Caco-2 (cell line): ENCODE results near the gene DAB2IP. TPM values are rescaled to one million over a fixed set of nuclear protein-coding genes. Genes with fewer than 3 reads are reported as not detected.

Experiments used
- BruUV-seq: library from RNA; stranded (reverse); fragments of 400-500 nt; replicated peaks from 2 replicates; lab custom pipeline; 2021; lab: Mats Ljungman, UMichigan
- CTCF ChIA-PET: fragments of 300-600 bp; sonication (Branson Sonifier 250); formaldehyde crosslinking; loops from one replicate; lab custom pipeline; 2022; ENCODE audit warnings: antibody characterized with exemption; lab: Charles Lee
- POLR2A ChIA-PET: fragments of 300-600 bp; sonication (Branson Sonifier 250); formaldehyde crosslinking; loops from one replicate; lab custom pipeline; 2022; ENCODE audit warnings: antibody characterized with exemption; lab: Charles Lee
- DNase-seq, 2 experiments: peaks; one replicate each; pipeline versions ENCODE4 v3.0.0 to v3.0.0-alpha.2; 2020 to 2022
- H3K27me3 ChIP-seq: replicated peaks from 2 replicates; pipeline ENCODE4 v1.6.0; 2011; ENCODE audit warnings: low read length; ENCODE audit not compliant: control insufficient read depth, insufficient read depth
- H3K36me3 ChIP-seq: 2 replicates; pipeline ENCODE4 v1.5.1; 2011; ENCODE audit warnings: low read length; ENCODE audit not compliant: control insufficient read depth, insufficient read depth
- H3K4me1 ChIP-seq: fragments of 250-450 bp; sonication (Bioruptor Pico); 2 replicates; pipeline ENCODE4 v1.5.1; 2020; ENCODE audit warnings: mild to moderate bottlenecking
- H3K4me3 ChIP-seq: 2 replicates; pipeline ENCODE4 v1.5.1; 2011; ENCODE audit warnings: low read depth, mild to moderate bottlenecking, control low read depth, low read length
- H3K9me3 ChIP-seq: fragments of 250-450 bp; sonication (Bioruptor Pico); 2 replicates; pipeline ENCODE4 v1.5.1; 2020; ENCODE audit warnings: mild to moderate bottlenecking, moderate library complexity
- H3K27ac Mint-ChIP-seq: one replicate; pipeline ENCODE4 v1.8.0; 2022; ENCODE audit warnings: mixed read lengths; ENCODE audit not compliant: unreplicated experiment
- H3K27me3 Mint-ChIP-seq: one replicate; pipeline ENCODE4 v1.8.0; 2022; ENCODE audit warnings: mixed read lengths; ENCODE audit not compliant: insufficient read depth, unreplicated experiment
- H3K36me3 Mint-ChIP-seq: one replicate; pipeline ENCODE4 v1.8.0; 2022; ENCODE audit warnings: mild to moderate bottlenecking, mixed read lengths; ENCODE audit not compliant: insufficient read depth, unreplicated experiment
- H3K4me1 Mint-ChIP-seq: one replicate; pipeline ENCODE4 v1.8.0; 2022; ENCODE audit warnings: low read depth, mixed read lengths; ENCODE audit not compliant: unreplicated experiment
- H3K4me3 Mint-ChIP-seq: one replicate; pipeline ENCODE4 v1.8.0; 2022; ENCODE audit warnings: mild to moderate bottlenecking, moderate library complexity, mixed read lengths; ENCODE audit not compliant: unreplicated experiment
- H3K9me3 Mint-ChIP-seq: one replicate; pipeline ENCODE4 v1.8.0; 2022; ENCODE audit warnings: mixed read lengths; ENCODE audit not compliant: unreplicated experiment
- CTCF ChIP-seq, 2 experiments: fragments of 200-600 bp in 1 of 2; IDR thresholded peaks; 1 replicate in 1 of 2; 2 replicates in 1 of 2; pipeline versions ENCODE4 v1.5.1 to v1.8.0; 2011 to 2022; ENCODE audit warnings: antibody characterized with exemption in 1 of 2, control low read depth in 1 of 2, inconsistent platforms in 1 of 2, low read depth in 1 of 2, low read length in 1 of 2, mild to moderate bottlenecking in 1 of 2, moderate library complexity in 1 of 2; ENCODE audit not compliant: insufficient read depth in 1 of 2, severe bottlenecking in 1 of 2, unreplicated experiment in 1 of 2
- intact Hi-C: fragments of 100-400 bp; cut with micrococcal nuclease; formaldehyde crosslinking; loops from one replicate; pipeline ENCODE4 v1.10.0; 2022; ENCODE audit not compliant: unreplicated experiment
- total RNA-seq: library from RNA; stranded (reverse); gene quantifications from 2 replicates; pipeline ENCODE4 v1.2.3, GENCODE V29; 2022

DAB2IP gene
- total RNA-seq, 1 experiment from 2014 or later: 26.0 TPM

DNA sequence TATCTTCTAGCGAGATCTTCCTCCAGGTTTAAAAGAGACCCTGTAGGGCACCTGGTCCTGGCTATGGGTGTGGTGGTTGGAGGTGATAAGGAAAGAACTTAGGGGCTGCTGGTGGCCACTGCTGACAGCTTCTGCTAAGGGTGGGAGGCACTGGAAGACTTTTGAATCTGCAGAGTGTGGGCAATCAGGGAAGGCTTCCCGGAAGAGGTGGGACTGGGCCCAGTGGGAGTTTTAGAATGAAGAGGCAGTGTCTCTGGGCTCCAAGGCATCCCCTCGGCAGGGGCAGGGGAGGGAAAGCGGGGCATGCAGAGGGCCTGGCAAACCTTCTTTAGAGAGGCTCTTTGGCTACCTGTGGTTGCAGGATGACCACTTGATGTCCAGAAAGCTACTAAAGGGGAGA lies 23.0 kb upstream of the DAB2IP start:
- POLR2A ChIA-PET: no interaction called here
- CTCF ChIA-PET: no interaction called here
- H3K4me3 ChIP-seq: no peak overlapping the region
- no peaks in the 10 kb centered on the region for H3K36me3 ChIP-seq
- BruUV-seq: no TSS peak
- H3K4me1 ChIP-seq: no peaks in the 10 kb centered on the region
- no peaks in the 10 kb centered on the region for H3K9me3 ChIP-seq
- Mint-ChIP-seq H3K36me3 (no peaks in the 10 kb centered on the region), H3K27ac (no peak overlapping the region), H3K27me3 (no peaks in the 10 kb centered on the region), H3K4me3 (no peak overlapping the region), H3K9me3 (no peaks in the 10 kb centered on the region), H3K4me1 (no peaks in the 10 kb centered on the region)
- TF ChIP-seq CTCF (IDR thresholded peaks at IDR 0.05; ENCODE audit: insufficient read depth in 1 of 2, low read depth in 1 of 2, low read length in 1 of 2, severe bottlenecking in 1 of 2, unreplicated experiment in 1 of 2): no peak
- intact Hi-C loops: no loop called here
- H3K27me3 ChIP-seq: no peaks in the 10 kb centered on the region
- no peak for DNase-seq

GRCh38 chr9:121631115-121631514 lies 20.3 kb upstream of the DAB2IP start:
- Histone ChIP-seq H3K36me3 (no peaks in the 10 kb centered on the region; the same call in 1 of the 2 replicates), H3K4me1 (peaks cover 12% of the 10 kb centered on the region), H3K27me3 (no peaks in the 10 kb centered on the region), H3K4me3 (no peak overlapping the region), H3K9me3 (no peaks in the 10 kb centered on the region)
- intact Hi-C loops: no loop called here
- BruUV-seq: no TSS peak
- Mint-ChIP-seq H3K27me3 (no peaks in the 10 kb centered on the region), H3K9me3 (no peaks in the 10 kb centered on the region), H3K36me3 (no peaks in the 10 kb centered on the region), H3K27ac (no peak overlapping the region), H3K4me1 (peaks cover 5% of the 10 kb centered on the region), H3K4me3 (no peak overlapping the region)
- no peak for DNase-seq
- TF ChIP-seq CTCF (IDR thresholded peaks at IDR 0.05; ENCODE audit: insufficient read depth in 1 of 2, low read depth in 1 of 2, low read length in 1 of 2, severe bottlenecking in 1 of 2, unreplicated experiment in 1 of 2): no peak
- ChIA-PET CTCF (interaction anchor here (0.6 kb wide), 1 partner anchor 491 kb away, joined by 3 read pairs; no protein-coding TSS in a partner anchor), POLR2A (no interaction called here)

- Histone ChIP-seq H3K9me3 (no peaks in the 10 kb centered on the region), H3K4me1 (peaks cover 12% of the 10 kb centered on the region), H3K27me3 (no peaks in the 10 kb centered on the region), H3K36me3 (no peaks in the 10 kb centered on the region; the same call in 1 of the 2 replicates), H3K4me3 (no peak overlapping the region)
- Mint-ChIP-seq H3K27me3 (no peaks in the 10 kb centered on the region), H3K36me3 (no peaks in the 10 kb centered on the region), H3K4me1 (peaks cover 5% of the 10 kb centered on the region), H3K9me3 (no peaks in the 10 kb centered on the region), H3K27ac (no peak overlapping the region), H3K4me3 (no peak overlapping the region)
- TF ChIP-seq CTCF (IDR thresholded peaks at IDR 0.05; ENCODE audit: insufficient read depth in 1 of 2, low read depth in 1 of 2, low read length in 1 of 2, severe bottlenecking in 1 of 2, unreplicated experiment in 1 of 2): no peak
- intact Hi-C loops: no loop called here
- CTCF ChIA-PET: interaction anchor here (1.4 to 1.6 kb wide), 2 partner anchors 52 to 64 kb away, joined by 3 to 5 read pairs; no protein-coding TSS in a partner anchor
- POLR2A ChIA-PET: no interaction called here
- DNase-seq: no peak
- BruUV-seq: no TSS peak
Observed at GRCh38 chr9:121631978-121632418, 19.4 kb upstream of the DAB2IP start.
